AG10803 (cell line): ENCODE data around the gene PODN.

Source experiments
- DNase-seq: peaks from one replicate; pipeline ENCODE4 v3.0.0; 2010; ENCODE audit warnings: low read depth
- H3K4me3 ChIP-seq: 2 replicates; pipeline ENCODE4 v1.5.1; 2011; ENCODE audit warnings: mild to moderate bottlenecking, low read length, control low read depth
- CTCF ChIP-seq: conservative IDR thresholded peaks from 2 replicates; pipeline ENCODE4 v1.5.1; 2011; ENCODE audit warnings: mild to moderate bottlenecking, low read length, control low read depth, inconsistent platforms

PODN gene

GRCh38 chr1:53111073-53111556, 49.1 kb downstream of the PODN start:
- DNase-seq = no peak
- H3K4me3 ChIP-seq = no peak overlapping the region
- TF ChIP-seq CTCF = no peak

GRCh38 chr1:53111693-53112092, 49.7 kb downstream of the PODN start:
- no peak for DNase-seq
- H3K4me3 ChIP-seq = no peak overlapping the region
- TF ChIP-seq CTCF = no peak

- DNase-seq = peak; percentile 98
- H3K4me3 ChIP-seq = no peak overlapping the region
- TF ChIP-seq CTCF = no peak
Observed at GRCh38 chr1:53112271-53112774, 50.3 kb downstream of the PODN start.

DNA sequence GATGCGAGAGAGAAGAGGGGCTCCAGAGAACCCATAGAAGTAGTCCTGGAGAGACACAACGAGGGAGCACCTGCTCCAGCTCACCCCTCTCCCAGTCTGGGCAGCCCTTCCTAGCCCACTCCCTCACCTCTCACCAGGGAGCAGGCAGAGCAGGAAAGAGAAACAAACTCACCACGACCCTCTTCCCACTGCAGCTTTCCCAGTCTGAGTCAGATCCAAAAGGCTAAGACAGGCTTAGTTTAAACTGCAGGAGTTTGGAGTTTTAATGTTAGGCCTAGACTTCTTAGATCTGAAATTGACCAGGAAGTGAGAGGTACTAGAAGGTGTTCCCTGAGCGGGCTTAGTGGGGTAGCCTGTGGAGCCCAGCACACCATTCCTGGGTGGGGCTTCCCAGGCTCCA, 50.8 kb downstream of the PODN start:
- DNase-seq = peak; percentile 35
- H3K4me3 ChIP-seq = no peak overlapping the region
- TF ChIP-seq CTCF = no peak

DNA sequence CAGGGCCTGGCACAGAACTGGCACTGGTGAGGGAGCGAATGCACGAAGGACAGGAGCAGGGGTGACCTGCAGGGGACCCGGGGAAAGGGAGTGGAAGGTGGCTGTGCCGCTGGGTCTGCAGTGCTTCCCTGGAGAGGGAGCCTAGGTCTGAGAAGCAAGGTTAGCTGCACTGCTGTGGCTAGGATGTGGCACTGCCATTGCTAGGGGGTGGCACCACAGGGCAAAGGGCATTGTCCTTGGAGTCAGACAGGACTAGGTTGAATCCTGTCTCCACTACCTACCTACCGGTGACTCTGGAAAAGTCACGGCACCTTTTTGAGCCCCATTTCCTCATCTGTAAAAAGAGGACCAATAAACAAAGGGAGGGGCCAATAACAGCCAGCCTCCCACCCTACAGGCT, 52.1 kb downstream of the PODN start:
- TF ChIP-seq CTCF = no peak
- no peak for DNase-seq
- no peak overlapping the region for H3K4me3 ChIP-seq

DNA sequence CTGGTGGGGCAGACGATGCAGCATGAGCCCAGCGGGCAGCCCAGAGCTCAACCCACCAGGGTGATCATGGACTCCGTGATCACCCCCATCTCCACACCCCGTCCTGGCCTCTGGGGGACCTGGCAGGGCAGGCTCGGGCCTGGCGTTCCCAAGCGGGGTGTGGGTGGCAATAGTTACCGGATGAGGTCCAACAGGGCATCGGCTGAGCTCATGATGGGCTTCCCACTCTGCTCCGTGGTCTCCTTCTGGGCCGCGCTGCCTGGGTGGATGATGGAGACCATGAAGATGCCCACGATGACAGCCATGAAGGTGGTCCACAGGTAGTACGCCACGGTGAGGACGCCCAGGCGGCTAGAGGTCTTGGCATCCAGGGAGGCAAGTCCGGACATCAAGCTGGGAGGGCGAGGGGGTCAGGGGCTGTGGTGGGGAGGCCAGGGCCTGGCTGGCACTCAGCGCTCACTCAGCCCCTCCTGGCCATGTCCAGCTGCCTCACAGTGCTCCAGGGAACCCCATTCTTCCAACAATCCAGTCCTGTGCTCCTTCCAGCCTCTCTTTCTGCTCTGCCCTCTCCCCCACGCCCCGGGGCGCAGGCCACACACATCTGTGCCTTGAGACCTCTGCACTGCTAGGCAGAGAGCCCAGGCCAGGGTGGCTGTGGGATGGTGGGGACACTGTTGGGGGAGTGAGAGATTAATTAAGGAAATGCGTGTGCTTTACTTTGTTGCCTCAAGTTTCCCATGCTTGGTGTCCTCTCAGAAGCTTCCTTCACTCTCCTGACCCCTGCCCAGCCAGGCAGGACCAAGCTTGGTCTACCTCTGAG, 52.8 kb downstream of the PODN start:
- H3K4me3 ChIP-seq = no peak overlapping the region

More for the DNA sequence above, 52.8 kb downstream of the PODN start:
- no peak for TF ChIP-seq CTCF
- DNase-seq = no peak
